Smooth muscle cell (in vitro differentiated cells): ENCODE measurements around the gene NFIB. TPM values are rescaled to one million over a fixed set of nuclear protein-coding genes. Genes with fewer than 3 reads are reported as not detected.
A peak's percentile ranks its signal among the peaks of the same experiment; 100 is the strongest.

Experiments
- DNase-seq: peaks from one replicate; lab custom pipeline; 2025; ENCODE audit not compliant: unreplicated experiment; lab: John Stamatoyannopoulos, UW
- H2AFZ ChIP-seq: fragments of 200-600 bp; sonication (generic); 2 replicates; pipeline ENCODE4 v1.6.0; 2016; ENCODE audit warnings: antibody characterized with exemption, low read depth, mild to moderate bottlenecking
- H3F3A ChIP-seq: fragments of 200-600 bp; sonication (generic); 2 replicates; pipeline ENCODE4 v1.6.0; 2017; ENCODE audit warnings: antibody characterized with exemption, low read depth
- H3K27ac ChIP-seq: fragments of 200-600 bp; sonication (generic); 2 replicates; pipeline ENCODE4 v1.5.1; 2016; ENCODE audit warnings: low read depth, mild to moderate bottlenecking
- H3K27me3 ChIP-seq: fragments of 200-600 bp; sonication (generic); 2 replicates; pipeline ENCODE4 v1.6.1; 2016; ENCODE audit warnings: low read depth, mild to moderate bottlenecking
- H3K36me3 ChIP-seq: fragments of 200-600 bp; sonication (generic); 2 replicates; pipeline ENCODE4 v1.5.1; 2016; ENCODE audit warnings: low read depth
- H3K4me1 ChIP-seq: fragments of 200-600 bp; sonication (generic); 2 replicates; pipeline ENCODE4 v1.5.1; 2016; ENCODE audit warnings: low read depth
- H3K4me2 ChIP-seq: fragments of 200-600 bp; sonication (generic); 2 replicates; pipeline ENCODE4 v1.6.0; 2016; ENCODE audit warnings: mild to moderate bottlenecking
- H3K4me3 ChIP-seq: fragments of 200-600 bp; sonication (generic); 2 replicates; pipeline ENCODE4 v1.5.1; 2016; ENCODE audit warnings: mild to moderate bottlenecking
- H3K79me2 ChIP-seq: fragments of 200-600 bp; sonication (generic); 2 replicates; pipeline ENCODE4 v1.6.0; 2016; ENCODE audit warnings: low read depth, mild to moderate bottlenecking
- H3K9ac ChIP-seq: fragments of 200-600 bp; sonication (generic); 2 replicates; pipeline ENCODE4 v1.6.0; 2016; ENCODE audit warnings: low read depth
- H3K9me3 ChIP-seq: fragments of 200-600 bp; sonication (generic); replicated peaks from 2 replicates; pipeline ENCODE4 v1.5.1; 2016; ENCODE audit warnings: low read depth
- H4K20me1 ChIP-seq: fragments of 200-600 bp; sonication (generic); 2 replicates; pipeline ENCODE4 v1.6.0; 2016; ENCODE audit warnings: low read depth
- CTCF ChIP-seq: fragments of 200-600 bp; sonication (generic); IDR thresholded peaks from 2 replicates; pipeline ENCODE4 v1.5.1; 2017; ENCODE audit warnings: borderline replicate concordance, mild to moderate bottlenecking, antibody characterized with exemption; ENCODE audit not compliant: insufficient read depth, poor library complexity, severe bottlenecking
- WGBS: methylation state at CpG from one replicate; pipeline ENCODE4 v1.1.7; 2016; ENCODE audit warnings: low lambda C conversion rate; 5-methylcytosine and 5-hydroxymethylcytosine counted together
- polyA plus RNA-seq: library from polyadenylated mRNA; unstranded; fragments of >200 nt; fragmentation: Nextera tagmentation; extraction: Ambion mirVana; gene quantifications from 2 replicates; pipeline ENCODE4 v1.2.1, GENCODE V29; 2016
- total RNA-seq: library from RNA; depleted of rRNA; stranded (reverse); fragments of >200 nt; gene quantifications from 2 replicates; pipeline ENCODE4 v1.2.3, GENCODE V29; 2014

The NFIB gene
- total and polyA plus RNA-seq, 2 experiments from 2014 or later: 0.93 to 1.7 TPM

GRCh38 chr9:14286121-14286520 is 27.8 kb downstream of the NFIB start:
- 91% methylated on average over 1 of the region's 1 CpG for WGBS
- no peak for TF ChIP-seq CTCF
- no peaks in the 10 kb centered on the region for H3K9me3 ChIP-seq
- H2AFZ ChIP-seq: no peak overlapping the region
- H3K79me2 ChIP-seq: no peaks in the 10 kb centered on the region
- H3K36me3 ChIP-seq: no peaks in the 10 kb centered on the region
- no peaks in the 10 kb centered on the region for H3K27me3 ChIP-seq
- no peaks in the 10 kb centered on the region for H3F3A ChIP-seq
- no peak overlapping the region for H3K27ac ChIP-seq
- no peak overlapping the region for H3K4me3 ChIP-seq
- no peak for DNase-seq
- H4K20me1 ChIP-seq: no peaks in the 10 kb centered on the region
- H3K4me1 ChIP-seq: no peaks in the 10 kb centered on the region
- H3K4me2 ChIP-seq: no peak overlapping the region
- H3K9ac ChIP-seq: no peak overlapping the region

- TF ChIP-seq CTCF: no peak
- no peaks in the 10 kb centered on the region for H3F3A ChIP-seq
- no peak overlapping the region for H3K9ac ChIP-seq
- H4K20me1 ChIP-seq: no peaks in the 10 kb centered on the region
- H3K4me1 ChIP-seq: no peaks in the 10 kb centered on the region
- H2AFZ ChIP-seq: no peak overlapping the region
- no peaks in the 10 kb centered on the region for H3K9me3 ChIP-seq
- H3K79me2 ChIP-seq: no peaks in the 10 kb centered on the region
- H3K36me3 ChIP-seq: no peaks in the 10 kb centered on the region
- H3K27me3 ChIP-seq: no peaks in the 10 kb centered on the region
- DNase-seq: no peak
- WGBS: 55% methylated on average over 1 of the region's 1 CpG
- no peak overlapping the region for H3K4me2 ChIP-seq
- no peak overlapping the region for H3K4me3 ChIP-seq
- H3K27ac ChIP-seq: no peak overlapping the region
Observed at GRCh38 chr9:14283276-14283675, 30.7 kb downstream of the NFIB start.

GRCh38 chr9:14281876-14282275 is 32.1 kb downstream of the NFIB start:
- no peak for DNase-seq
- Histone ChIP-seq H3K27me3 (no peaks in the 10 kb centered on the region), H3F3A (no peaks in the 10 kb centered on the region), H3K79me2 (no peaks in the 10 kb centered on the region), H2AFZ (no peak overlapping the region), H3K4me2 (no peak overlapping the region), H3K9me3 (no peaks in the 10 kb centered on the region), H3K36me3 (no peaks in the 10 kb centered on the region), H4K20me1 (no peaks in the 10 kb centered on the region), H3K9ac (no peak overlapping the region), H3K4me1 (no peaks in the 10 kb centered on the region), H3K4me3 (no peak overlapping the region), H3K27ac (no peak overlapping the region)
- no peak for TF ChIP-seq CTCF

- H2AFZ ChIP-seq: no peak overlapping the region
- TF ChIP-seq CTCF: no peak
- no peaks in the 10 kb centered on the region for H3F3A ChIP-seq
- H3K27me3 ChIP-seq: no peaks in the 10 kb centered on the region
- no peak for DNase-seq
- H3K4me3 ChIP-seq: no peak overlapping the region
- no peaks in the 10 kb centered on the region for H4K20me1 ChIP-seq
- no peaks in the 10 kb centered on the region for H3K36me3 ChIP-seq
- H3K9me3 ChIP-seq: no peaks in the 10 kb centered on the region
- no peaks in the 10 kb centered on the region for H3K79me2 ChIP-seq
- H3K27ac ChIP-seq: no peak overlapping the region
- WGBS: 47% methylated on average over 1 of the region's 1 CpG
- no peaks in the 10 kb centered on the region for H3K4me1 ChIP-seq
- H3K4me2 ChIP-seq: peak overlapping the region; percentile 20
- H3K9ac ChIP-seq: no peak overlapping the region
Observed at GRCh38 chr9:14281136-14281795, 32.7 kb downstream of the NFIB start.
